ENCODE results near the gene BEAN1.

DNA sequence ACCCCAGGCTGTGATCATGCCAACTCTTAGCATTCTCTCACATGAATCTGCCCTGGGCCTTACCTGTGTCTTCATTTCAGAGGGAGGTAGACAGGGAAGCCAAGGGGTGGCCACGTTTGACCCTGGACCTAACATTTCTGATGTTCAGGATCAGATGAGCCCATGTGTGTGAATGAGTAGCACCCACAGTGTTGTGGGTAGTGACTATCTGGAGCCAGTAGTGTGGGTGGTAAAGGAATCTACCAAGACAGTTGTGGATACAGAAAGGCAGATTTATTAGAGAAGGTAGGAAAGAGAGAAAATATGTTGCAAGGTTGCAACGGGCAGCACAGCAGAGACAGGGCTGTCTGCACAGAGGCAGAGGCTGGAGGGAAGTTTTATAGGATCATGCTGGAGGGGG is 62.3 kb downstream of the BEAN1 start:
- no peak for TF ChIP-seq MAZ (CRISPR knock-in tag; conservative IDR thresholded peaks at IDR 0.05 in 1 of 2, IDR thresholded peaks at IDR 0.05 in 1 of 2)
- TF ChIP-seq POLR2A (conservative IDR thresholded peaks at IDR 0.05): no peak
- TF ChIP-seq ZNF766 (CRISPR knock-in tag; conservative IDR thresholded peaks at IDR 0.05): no peak
- TF ChIP-seq CBX5 (IDR thresholded peaks at IDR 0.05; ENCODE audit: borderline replicate concordance, low read depth): no peak
- no peak for TF ChIP-seq ZNF24 (IDR thresholded peaks at IDR 0.05)

Measured in K562 (cell line).